PC-3 (cell line): ENCODE results near the gene IPO9. TPM values are rescaled to one million over a fixed set of nuclear protein-coding genes. Genes with fewer than 3 reads are reported as not detected.

Experiments
- ATAC-seq: fragments of 200-7000 bp; cut with Tn5 transposase; 2 replicates; pipeline ENCODE4 v1.9.1; 2020; ENCODE audit warnings: mild to moderate bottlenecking, moderate library complexity
- BruUV-seq: library from RNA; stranded (reverse); fragments of 400-500 nt; replicated peaks from 2 replicates; lab custom pipeline; 2021; lab: Mats Ljungman, UMichigan
- CTCF ChIA-PET: fragments of 300-600 bp; sonication (Branson Sonifier 250); formaldehyde crosslinking; loops from one replicate; lab custom pipeline; 2022; ENCODE audit warnings: antibody characterized with exemption; lab: Charles Lee
- POLR2A ChIA-PET: fragments of 300-600 bp; sonication (Branson Sonifier 250); formaldehyde crosslinking; loops from one replicate; lab custom pipeline; 2022; ENCODE audit warnings: antibody characterized with exemption; ENCODE audit not compliant: unreplicated experiment; lab: Charles Lee
- DNase-seq: peaks from one replicate; pipeline ENCODE4 v3.0.0-alpha.2; 2015
- H2AFZ ChIP-seq: fragments of 300-600 bp; sonication (generic); 2 replicates; pipeline ENCODE4 v1.6.0; 2016; ENCODE audit warnings: antibody characterized with exemption, low read length
- H3F3A ChIP-seq: fragments of 300-600 bp; sonication (generic); one replicate; pipeline ENCODE4 v1.6.0; 2017; ENCODE audit warnings: antibody characterized with exemption, low read length, control low read depth, mild to moderate bottlenecking; ENCODE audit not compliant: unreplicated experiment
- H3K27ac ChIP-seq: fragments of 300-600 bp; sonication (generic); 2 replicates; pipeline ENCODE4 v1.5.1; 2016; ENCODE audit warnings: mild to moderate bottlenecking, low read length
- H3K27me3 ChIP-seq: fragments of 300-600 bp; sonication (generic); 2 replicates; pipeline ENCODE4 v1.6.1; 2016; ENCODE audit warnings: low read length, mixed read lengths
- H3K36me3 ChIP-seq: fragments of 300-600 bp; sonication (generic); 2 replicates; pipeline ENCODE4 v1.6.1; 2016; ENCODE audit warnings: low read depth, mixed run types, low read length, mixed read lengths
- H3K4me1 ChIP-seq: fragments of 300-600 bp; sonication (generic); 2 replicates; pipeline ENCODE4 v1.5.1; 2016; ENCODE audit warnings: low read length; ENCODE audit not compliant: insufficient read depth
- H3K4me2 ChIP-seq: fragments of 300-600 bp; sonication (generic); 2 replicates; pipeline ENCODE4 v1.6.0; 2016; ENCODE audit warnings: low read length
- H3K4me3 ChIP-seq: fragments of 300-600 bp; sonication (generic); 2 replicates; pipeline ENCODE4 v1.5.1; 2016; ENCODE audit warnings: mild to moderate bottlenecking, low read length, mixed read lengths
- H3K79me2 ChIP-seq: fragments of 300-600 bp; sonication (generic); 2 replicates; pipeline ENCODE4 v1.6.1; 2017; ENCODE audit warnings: low read length, mixed read lengths
- H3K9ac ChIP-seq: fragments of 300-600 bp; sonication (generic); 2 replicates; pipeline ENCODE4 v1.6.0; 2016; ENCODE audit warnings: mild to moderate bottlenecking, low read length
- H3K9me2 ChIP-seq: fragments of 300-600 bp; sonication (generic); replicated peaks from 2 replicates; pipeline ENCODE4 v1.6.1; 2016; ENCODE audit warnings: mixed run types, low read length, mixed read lengths
- H3K9me3 ChIP-seq: fragments of 300-600 bp; sonication (generic); 2 replicates; pipeline ENCODE4 v1.6.1; 2016; ENCODE audit warnings: low read length, mixed read lengths
- H4K20me1 ChIP-seq: fragments of 300-600 bp; sonication (generic); 2 replicates; pipeline ENCODE4 v1.6.1; 2016; ENCODE audit warnings: low read length, mixed read lengths
- CTCF ChIP-seq: fragments of 300-600 bp; sonication (generic); conservative IDR thresholded peaks from 2 replicates; pipeline ENCODE4 v1.5.1; 2017; ENCODE audit warnings: antibody characterized with exemption, low read depth, mild to moderate bottlenecking, low read length
- EZH2 ChIP-seq: fragments of 300-600 bp; sonication (generic); IDR thresholded peaks from one replicate; pipeline ENCODE4 v1.6.1; 2017; ENCODE audit warnings: antibody characterized with exemption, mild to moderate bottlenecking, low read length; ENCODE audit not compliant: unreplicated experiment
- EZH2phosphoT487 ChIP-seq: fragments of 300-600 bp; sonication (generic); IDR thresholded peaks from 2 replicates; pipeline ENCODE4 v1.6.1; 2018; ENCODE audit warnings: mild to moderate bottlenecking, antibody characterized with exemption, low read length, borderline replicate concordance
- intact Hi-C: fragments of 100-400 bp; cut with micrococcal nuclease; formaldehyde crosslinking; loops from 2 replicates; pipeline ENCODE4 v1.9.0; 2023
- total RNA-seq: library from RNA; depleted of rRNA; stranded (reverse); fragments of >200 nt; gene quantifications from 2 replicates; pipeline ENCODE4 v1.2.3, GENCODE V29; 2014

The IPO9 gene
- total RNA-seq, 1 experiment from 2014 or later, result 21.6 TPM

- H3K36me3 ChIP-seq, result no peaks in the 10 kb centered on the region
- H4K20me1 ChIP-seq, result no peaks in the 10 kb centered on the region
- H3K9me2 ChIP-seq, result no peaks in the 10 kb centered on the region
- H3K4me1 ChIP-seq, result no peaks in the 10 kb centered on the region
- H3K4me2 ChIP-seq, result no peak overlapping the region
- ATAC-seq (no peak), DNase-seq (no peak)
- TF ChIP-seq EZH2, result no peak
- no peak for TF ChIP-seq EZH2phosphoT487
- TF ChIP-seq CTCF, result no peak
- ChIA-PET POLR2A (no interaction called here), CTCF (no interaction called here)
- no peak overlapping the region for H3K4me3 ChIP-seq
- H3K9ac ChIP-seq, result no peak overlapping the region
- no peak overlapping the region for H2AFZ ChIP-seq
- BruUV-seq, result no TSS peak
- no peaks in the 10 kb centered on the region for H3K9me3 ChIP-seq
- no peaks in the 10 kb centered on the region for H3K79me2 ChIP-seq
- intact Hi-C loops, result no loop called here
- no peaks in the 10 kb centered on the region for H3F3A ChIP-seq
- no peaks in the 10 kb centered on the region for H3K27me3 ChIP-seq
- no peak overlapping the region for H3K27ac ChIP-seq
Measured at GRCh38 chr1:201810466-201811216, 18.3 kb upstream of the IPO9 start.

DNA sequence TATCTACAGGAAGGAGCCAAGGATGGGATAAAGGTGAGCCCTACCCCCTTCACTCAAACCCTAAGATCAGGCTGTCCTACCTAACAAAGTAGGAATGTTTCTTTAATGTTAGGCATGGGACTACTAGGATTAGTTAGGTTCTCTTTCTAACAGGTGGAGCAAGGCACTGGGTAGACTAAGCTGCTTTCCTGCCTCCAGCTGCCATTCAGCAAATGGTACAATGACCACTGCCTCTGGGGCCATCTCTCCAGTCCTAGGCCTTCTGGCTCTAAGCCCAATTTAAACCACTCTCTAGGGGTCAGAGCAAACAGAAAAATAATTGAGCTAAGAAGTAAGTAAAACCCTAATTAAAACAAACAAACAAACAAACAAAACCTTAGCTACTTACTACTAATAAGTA lies 15.7 kb upstream of the IPO9 start:
- Histone ChIP-seq H3K79me2 (no peaks in the 10 kb centered on the region), H3K4me3 (no peak overlapping the region), H3K4me2 (no peak overlapping the region), H3K4me1 (no peaks in the 10 kb centered on the region), H3K9me2 (no peaks in the 10 kb centered on the region), H3F3A (no peaks in the 10 kb centered on the region), H3K27me3 (no peaks in the 10 kb centered on the region), H4K20me1 (no peaks in the 10 kb centered on the region), H3K27ac (no peak overlapping the region), H3K9me3 (no peaks in the 10 kb centered on the region), H3K9ac (no peak overlapping the region), H2AFZ (no peak overlapping the region), H3K36me3 (no peaks in the 10 kb centered on the region)
- TF ChIP-seq EZH2phosphoT487, result no peak
- CTCF ChIA-PET, result no interaction called here
- ATAC-seq (no peak), DNase-seq (no peak)
- BruUV-seq, result no TSS peak
- POLR2A ChIA-PET, result no interaction called here
- intact Hi-C loops, result no loop called here

GRCh38 chr1:201816309-201816854 lies 12.6 kb upstream of the IPO9 start:
- no peaks in the 10 kb centered on the region for H3F3A ChIP-seq
- CTCF ChIA-PET, result no interaction called here
- H3K4me3 ChIP-seq, result no peak overlapping the region
- DNase-seq, result no peak
- POLR2A ChIA-PET, result no interaction called here
- no peaks in the 10 kb centered on the region for H3K79me2 ChIP-seq
- no peaks in the 10 kb centered on the region for H3K27me3 ChIP-seq
- no peak overlapping the region for H3K4me2 ChIP-seq
- BruUV-seq, result no TSS peak
- H4K20me1 ChIP-seq, result no peaks in the 10 kb centered on the region
- intact Hi-C loops, result no loop called here
- no peak overlapping the region for H3K9ac ChIP-seq
- no peak overlapping the region for H3K27ac ChIP-seq
- no peaks in the 10 kb centered on the region for H3K9me2 ChIP-seq
- H3K4me1 ChIP-seq, result no peaks in the 10 kb centered on the region
- TF ChIP-seq EZH2, result no peak
- TF ChIP-seq CTCF, result no peak
- TF ChIP-seq EZH2phosphoT487, result no peak
- no peak for ATAC-seq
- no peaks in the 10 kb centered on the region for H3K36me3 ChIP-seq
- no peaks in the 10 kb centered on the region for H3K9me3 ChIP-seq
- H2AFZ ChIP-seq, result no peak overlapping the region
